Measurements from ENCODE around the gene SLC5A6.

The SLC5A6 gene

GRCh38 chr2:27159271-27159670, 52.8 kb downstream of the SLC5A6 start:
- no peaks in the 10 kb centered on the region for H3K36me3 ChIP-seq (ENCODE audit: low read depth)
- no peak for TF ChIP-seq CTCF (IDR thresholded peaks at IDR 0.05; ENCODE audit: poor library complexity, severe bottlenecking)
- no peaks in the 10 kb centered on the region for H3K9me3 ChIP-seq (ENCODE audit: severe bottlenecking)
- DNase-seq (ENCODE audit: low spot score), result no peak
- H3K4me3 ChIP-seq (ENCODE audit: severe bottlenecking), result no peak overlapping the region
- ATAC-seq (ENCODE audit: low read depth), result no peak
- H3K27ac ChIP-seq (ENCODE audit: poor library complexity, severe bottlenecking), result no peak overlapping the region
- H3K4me1 ChIP-seq (ENCODE audit: insufficient read depth, poor library complexity, severe bottlenecking), result no peaks in the 10 kb centered on the region
- no peaks in the 10 kb centered on the region for H3K27me3 ChIP-seq (ENCODE audit: insufficient read depth, poor library complexity, severe bottlenecking)

DNA sequence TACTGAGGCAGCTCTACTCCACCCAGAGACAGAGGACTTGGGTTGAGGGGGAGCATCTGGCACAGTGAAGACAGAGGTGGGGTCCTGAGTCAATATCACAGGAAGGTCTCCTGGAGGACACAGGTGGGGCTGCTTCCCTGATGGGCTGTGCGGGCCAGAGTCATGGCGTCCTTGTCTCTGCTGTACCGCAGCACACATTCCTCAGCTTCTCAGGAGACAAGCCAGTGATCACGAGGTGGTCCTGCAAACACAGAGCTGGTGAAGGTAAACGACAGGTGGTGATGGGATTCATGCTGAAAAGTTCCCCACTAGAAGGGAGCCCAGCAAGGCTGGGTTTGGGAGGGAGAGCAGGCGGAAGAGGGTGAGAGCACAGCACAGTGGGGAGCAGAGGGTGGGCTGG, 53.6 kb downstream of the SLC5A6 start:
- no peaks in the 10 kb centered on the region for H3K36me3 ChIP-seq (ENCODE audit: low read depth)
- no peaks in the 10 kb centered on the region for H3K9me3 ChIP-seq (ENCODE audit: severe bottlenecking)
- no peaks in the 10 kb centered on the region for H3K27me3 ChIP-seq (ENCODE audit: insufficient read depth, poor library complexity, severe bottlenecking)
- TF ChIP-seq CTCF (IDR thresholded peaks at IDR 0.05; ENCODE audit: poor library complexity, severe bottlenecking), result no peak
- H3K27ac ChIP-seq (ENCODE audit: poor library complexity, severe bottlenecking), result no peak overlapping the region
- H3K4me1 ChIP-seq (ENCODE audit: insufficient read depth, poor library complexity, severe bottlenecking), result no peaks in the 10 kb centered on the region
- DNase-seq (ENCODE audit: low spot score) (no peak), ATAC-seq (ENCODE audit: low read depth) (no peak)
- no peak overlapping the region for H3K4me3 ChIP-seq (ENCODE audit: severe bottlenecking)

- TF ChIP-seq CTCF (IDR thresholded peaks at IDR 0.05; ENCODE audit: poor library complexity, severe bottlenecking), result no peak
- no peaks in the 10 kb centered on the region for H3K9me3 ChIP-seq (ENCODE audit: severe bottlenecking)
- no peak overlapping the region for H3K27ac ChIP-seq (ENCODE audit: poor library complexity, severe bottlenecking)
- no peaks in the 10 kb centered on the region for H3K27me3 ChIP-seq (ENCODE audit: insufficient read depth, poor library complexity, severe bottlenecking)
- DNase-seq (ENCODE audit: low spot score) (no peak), ATAC-seq (ENCODE audit: low read depth) (peak; percentile 29; the same call in 1 of the 3 replicates)
- H3K4me1 ChIP-seq (ENCODE audit: insufficient read depth, poor library complexity, severe bottlenecking), result no peaks in the 10 kb centered on the region
- no peaks in the 10 kb centered on the region for H3K36me3 ChIP-seq (ENCODE audit: low read depth)
- no peak overlapping the region for H3K4me3 ChIP-seq (ENCODE audit: severe bottlenecking)
Observed at GRCh38 chr2:27155069-27155520, 57.0 kb downstream of the SLC5A6 start.

- Histone ChIP-seq H3K4me3 (ENCODE audit: severe bottlenecking) (no peak overlapping the region), H3K27ac (ENCODE audit: poor library complexity, severe bottlenecking) (no peak overlapping the region), H3K36me3 (ENCODE audit: low read depth) (no peaks in the 10 kb centered on the region), H3K9me3 (ENCODE audit: severe bottlenecking) (no peaks in the 10 kb centered on the region), H3K27me3 (ENCODE audit: insufficient read depth, poor library complexity, severe bottlenecking) (no peaks in the 10 kb centered on the region), H3K4me1 (ENCODE audit: insufficient read depth, poor library complexity, severe bottlenecking) (no peaks in the 10 kb centered on the region)
- no peak for TF ChIP-seq CTCF (IDR thresholded peaks at IDR 0.05; ENCODE audit: poor library complexity, severe bottlenecking)
- ATAC-seq (ENCODE audit: low read depth), result no peak
- no peak for DNase-seq (ENCODE audit: low spot score)
Observed at GRCh38 chr2:27154488-27154887, 57.6 kb downstream of the SLC5A6 start.

DNA sequence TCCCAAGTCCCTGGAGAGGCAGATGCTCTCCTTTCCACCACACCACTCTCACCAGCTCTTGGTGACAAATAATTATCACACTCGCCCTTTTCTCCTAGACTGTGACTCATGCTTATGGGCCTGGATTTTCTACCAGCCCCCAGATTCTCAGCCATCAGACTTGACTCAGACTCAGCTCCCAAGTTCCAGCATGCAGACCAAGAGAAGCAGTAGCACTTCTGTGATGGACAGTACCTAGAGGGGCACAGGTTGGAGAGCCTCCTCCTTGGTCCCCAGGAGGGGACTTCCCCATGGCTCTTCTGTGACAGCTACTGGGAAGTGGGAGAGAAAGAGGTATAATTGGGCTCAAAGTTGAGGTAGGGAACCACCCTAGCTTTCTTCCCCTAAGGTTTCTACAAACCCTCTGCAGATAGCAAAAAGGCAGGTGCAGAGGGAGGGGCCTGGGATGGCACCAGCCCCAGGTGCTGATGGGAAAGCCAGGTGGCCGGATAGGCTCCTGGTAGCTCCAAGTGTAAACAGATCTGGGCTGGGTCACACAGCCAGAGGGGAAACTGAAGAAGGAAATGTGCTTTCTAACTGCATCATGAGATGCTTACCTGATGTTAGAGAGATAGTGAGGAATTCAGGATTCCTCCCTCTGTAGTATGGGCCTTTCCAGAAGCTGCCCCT, 59.1 kb downstream of the SLC5A6 start:
- H3K36me3 ChIP-seq (ENCODE audit: low read depth), result no peaks in the 10 kb centered on the region
- DNase-seq (ENCODE audit: low spot score) (no peak), ATAC-seq (ENCODE audit: low read depth) (peak; percentile 61)
- no peak for TF ChIP-seq CTCF (IDR thresholded peaks at IDR 0.05; ENCODE audit: poor library complexity, severe bottlenecking)
- H3K4me3 ChIP-seq (ENCODE audit: severe bottlenecking), result no peak overlapping the region
- H3K27ac ChIP-seq (ENCODE audit: poor library complexity, severe bottlenecking), result no peak overlapping the region
- H3K27me3 ChIP-seq (ENCODE audit: insufficient read depth, poor library complexity, severe bottlenecking), result no peaks in the 10 kb centered on the region
- no peaks in the 10 kb centered on the region for H3K9me3 ChIP-seq (ENCODE audit: severe bottlenecking)
- no peaks in the 10 kb centered on the region for H3K4me1 ChIP-seq (ENCODE audit: insufficient read depth, poor library complexity, severe bottlenecking)
